MM.1S (cell line): Measurements from ENCODE around the gene ADH1C.
"Not testable (repeated sequence)": the region's sequence is repeated elsewhere in the genome, so short reads cannot be mapped to it uniquely, and the experiment has no call there.

ENCODE experiments used
- DNase-seq: peaks from one replicate; pipeline ENCODE4 v3.0.0-alpha.2; 2015
- H2AFZ ChIP-seq: fragments of 300-600 bp; sonication (generic); 2 replicates; pipeline ENCODE4 v1.6.0; 2016; ENCODE audit warnings: antibody characterized with exemption, low read length
- H3F3A ChIP-seq: fragments of 300-600 bp; sonication (generic); 2 replicates; pipeline ENCODE4 v1.6.1; 2016; ENCODE audit warnings: mild to moderate bottlenecking, antibody characterized with exemption, low read length, moderate library complexity, mixed read lengths; ENCODE audit not compliant: insufficient read depth
- H3K27ac ChIP-seq: fragments of 300-600 bp; sonication (generic); 2 replicates; pipeline ENCODE4 v1.5.1; 2016; ENCODE audit warnings: mild to moderate bottlenecking, low read length
- H3K27me3 ChIP-seq: fragments of 300-600 bp; sonication (generic); replicated peaks from 2 replicates; pipeline ENCODE4 v1.6.0; 2016; ENCODE audit warnings: low read length; ENCODE audit not compliant: insufficient read depth
- H3K36me3 ChIP-seq: fragments of 300-600 bp; sonication (generic); replicated peaks from 2 replicates; pipeline ENCODE4 v1.6.1; 2016; ENCODE audit warnings: mild to moderate bottlenecking, low read length, mixed read lengths; ENCODE audit not compliant: insufficient read depth
- H3K4me1 ChIP-seq: fragments of 300-600 bp; sonication (generic); 2 replicates; pipeline ENCODE4 v1.6.1; 2016; ENCODE audit warnings: low read length, mixed read lengths
- H3K4me2 ChIP-seq: fragments of 300-600 bp; sonication (generic); 2 replicates; pipeline ENCODE4 v1.6.0; 2016; ENCODE audit warnings: low read depth, low read length
- H3K4me3 ChIP-seq: fragments of 300-600 bp; sonication (generic); 2 replicates; pipeline ENCODE4 v1.5.1; 2016; ENCODE audit warnings: low read length, mixed read lengths
- H3K79me2 ChIP-seq: fragments of 300-600 bp; sonication (generic); 2 replicates; pipeline ENCODE4 v1.6.1; 2016; ENCODE audit warnings: mixed run types, low read length, mixed read lengths
- H3K9ac ChIP-seq: fragments of 300-600 bp; sonication (generic); 2 replicates; pipeline ENCODE4 v1.6.1; 2016; ENCODE audit warnings: low read length, mixed read lengths
- H3K9me2 ChIP-seq: fragments of 300-600 bp; sonication (generic); replicated peaks from 2 replicates; pipeline ENCODE4 v1.6.1; 2016; ENCODE audit warnings: mild to moderate bottlenecking, low read length, mixed read lengths; ENCODE audit not compliant: insufficient read depth
- H3K9me3 ChIP-seq: fragments of 300-600 bp; sonication (generic); replicated peaks from 2 replicates; pipeline ENCODE4 v1.6.1; 2016; ENCODE audit warnings: mild to moderate bottlenecking, low read length, mixed read lengths; ENCODE audit not compliant: insufficient read depth
- H4K20me1 ChIP-seq: fragments of 300-600 bp; sonication (generic); 2 replicates; pipeline ENCODE4 v1.6.1; 2016; ENCODE audit warnings: mild to moderate bottlenecking, low read length, moderate library complexity, mixed read lengths; ENCODE audit not compliant: insufficient read depth
- CTCF ChIP-seq: fragments of 300-600 bp; sonication (generic); IDR thresholded peaks from 2 replicates; pipeline ENCODE4 v1.5.1; 2016; ENCODE audit warnings: antibody characterized with exemption, low read length, mixed read lengths
- EZH2 ChIP-seq: fragments of 300-600 bp; sonication (generic); optimal IDR thresholded peaks from 2 replicates; pipeline ENCODE3; 2017; ENCODE audit warnings: low read depth, mild to moderate bottlenecking, antibody characterized with exemption, low read length, mixed read lengths
- EZH2phosphoT487 ChIP-seq: fragments of 300-600 bp; sonication (generic); IDR thresholded peaks from 2 replicates; pipeline ENCODE4 v1.6.1; 2018; ENCODE audit warnings: antibody characterized with exemption, low read length

The ADH1C gene

GRCh38 chr4:99323756-99324155 is 28.8 kb downstream of the ADH1C start:
- Histone ChIP-seq H4K20me1 (no peaks in the 10 kb centered on the region), H3K9ac (no peak overlapping the region), H3K4me3 (no peak overlapping the region), H3F3A (no peaks in the 10 kb centered on the region), H3K9me3 (no peaks in the 10 kb centered on the region), H2AFZ (no peak overlapping the region), H3K79me2 (no peaks in the 10 kb centered on the region), H3K36me3 (no peaks in the 10 kb centered on the region), H3K27ac (no peak overlapping the region), H3K4me2 (no peak overlapping the region), H3K27me3 (no peaks in the 10 kb centered on the region), H3K4me1 (no peaks in the 10 kb centered on the region), H3K9me2 (no peaks in the 10 kb centered on the region)
- no peak for TF ChIP-seq CTCF
- TF ChIP-seq EZH2phosphoT487: no peak
- no peak for TF ChIP-seq EZH2
- DNase-seq: no peak

- no peak for DNase-seq
- no peaks in the 10 kb centered on the region for H4K20me1 ChIP-seq
- H3K4me3 ChIP-seq: no peak within 1 kb of the TSS
- no peaks in the 10 kb centered on the region for H3K79me2 ChIP-seq
- no peak within 1 kb of the TSS for H3K27ac ChIP-seq
- H3K36me3 ChIP-seq: no peaks in the 10 kb centered on the region
- no peaks in the 10 kb centered on the region for H3K4me1 ChIP-seq
- TF ChIP-seq EZH2phosphoT487 (no peak), EZH2 (no peak), CTCF (no peak)
- no peak within 1 kb of the TSS for H3K9ac ChIP-seq
- H3K27me3 ChIP-seq: no peaks in the 10 kb centered on the region
- H2AFZ ChIP-seq: no peak within 1 kb of the TSS
- no peaks in the 10 kb centered on the region for H3K9me3 ChIP-seq
- no peak within 1 kb of the TSS for H3K4me2 ChIP-seq
- H3K9me2 ChIP-seq: no peaks in the 10 kb centered on the region
- H3F3A ChIP-seq: no peaks in the 10 kb centered on the region
Observed at GRCh38 chr4:99321241-99322191, 31.0 kb downstream of the ADH1C start, which contains the start of gene ADH1B. Gene ADH1B, minus strand, starts transcription at chr4:99321401. Its CDS starts 70 bp downstream, at chr4:99321331.

GRCh38 chr4:99317811-99318210 is 34.7 kb downstream of the ADH1C start:
- not testable (repeated sequence) for H3K36me3 ChIP-seq

DNA sequence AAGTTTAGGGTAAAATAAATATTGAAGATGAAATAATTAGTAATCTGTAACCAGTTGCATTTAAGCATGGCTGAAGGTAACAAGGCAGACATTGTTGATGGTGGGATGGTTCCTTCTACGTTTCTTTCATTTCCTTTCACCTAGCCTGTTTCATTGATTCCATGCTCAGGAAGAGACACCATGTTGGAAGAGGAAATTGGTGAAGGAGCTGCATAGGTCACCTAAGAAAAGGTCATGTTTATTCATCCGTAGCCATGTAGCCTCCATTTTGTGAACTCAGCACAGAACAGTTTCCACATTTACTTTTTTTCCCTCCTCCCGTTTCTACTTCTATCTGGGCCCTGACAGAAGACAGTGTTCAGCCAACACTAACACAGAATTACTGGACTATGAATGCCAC is 35.2 kb downstream of the ADH1C start:
- Histone ChIP-seq H4K20me1 (no peaks in the 10 kb centered on the region), H3K9me2 (no peaks in the 10 kb centered on the region), H2AFZ (no peak overlapping the region), H3K27ac (no peak overlapping the region), H3K9me3 (no peaks in the 10 kb centered on the region), H3K4me2 (no peak overlapping the region), H3K4me3 (no peak overlapping the region), H3K4me1 (no peaks in the 10 kb centered on the region), H3K79me2 (no peaks in the 10 kb centered on the region), H3K27me3 (no peaks in the 10 kb centered on the region), H3K9ac (no peak overlapping the region), H3K36me3 (no peaks in the 10 kb centered on the region), H3F3A (no peaks in the 10 kb centered on the region)
- TF ChIP-seq EZH2 (no peak), EZH2phosphoT487 (no peak), CTCF (no peak)
- no peak for DNase-seq

More at GRCh38 chr4:99317811-99318210, 34.7 kb downstream of the ADH1C start:
- H3K9ac ChIP-seq, H4K20me1 ChIP-seq, H3K9me3 ChIP-seq, H3F3A ChIP-seq, H3K27ac ChIP-seq, DNase-seq, H3K27me3 ChIP-seq, H3K79me2 ChIP-seq, H3K9me2 ChIP-seq, H3K4me3 ChIP-seq, H2AFZ ChIP-seq, H3K4me1 ChIP-seq, H3K4me2 ChIP-seq: not testable (repeated sequence)
